A549 (cell line): ENCODE measurements around the gene TRIM65. TPM values are rescaled to one million over a fixed set of nuclear protein-coding genes. Genes with fewer than 3 reads are reported as not detected.

ENCODE experiments used
- ATAC-seq, 2 experiments: fragments of 200-7000 bp in 1 of 2; fragments of >200 bp in 1 of 2; cut with Nextera tagmentation in 1 of 2; cut with Tn5 transposase in 1 of 2; 3 replicates each; pipeline versions ENCODE4 v1.8.0 to v1.9.1; 2018 to 2020; ENCODE audit warnings: mild to moderate bottlenecking in 1 of 2, moderate library complexity in 1 of 2
- CTCF ChIA-PET: fragments of 300-600 bp; sonication (Branson Sonifier 250); formaldehyde crosslinking; extraction: SDS; loops from one replicate; lab custom pipeline; 2021; ENCODE audit warnings: antibody characterized with exemption, inconsistent platforms; lab: Yijun Ruan, JAX
- POLR2A ChIA-PET: fragments of 350-600 bp; formaldehyde crosslinking; extraction: SDS; loops from one replicate; lab custom pipeline; 2021; ENCODE audit warnings: antibody characterized with exemption, inconsistent platforms; lab: Yijun Ruan, JAX
- DNase-seq, 2 experiments: peaks; one replicate each; pipeline versions ENCODE4 v3.0.0 to v3.0.0-alpha.2; 2011 to 2016; ENCODE audit warnings: low read depth in 1 of 2, low spot score in 1 of 2
- FAIRE-seq: peaks from 2 replicates; lab custom pipeline; 2011; peaks lifted over from hg19 to GRCh38; lab: Jason Lieb, UNC
- H3K27ac ChIP-seq, 2 experiments: fragments of >200 bp; sonication (Bioruptor Twin); formaldehyde crosslinking; 3 replicates each; pipeline ENCODE4 v1.5.1; 2016 to 2017
- H3K4me1 ChIP-seq: fragments of >200 bp; sonication (Bioruptor Twin); formaldehyde crosslinking; 3 replicates; pipeline ENCODE4 v1.6.1; 2016
- H3K4me2 ChIP-seq: fragments of >200 bp; sonication (Bioruptor Twin); formaldehyde crosslinking; 3 replicates; pipeline ENCODE4 v1.6.1; 2016
- H3K4me3 ChIP-seq: fragments of >200 bp; sonication (Bioruptor Twin); formaldehyde crosslinking; 3 replicates; pipeline ENCODE4 v1.5.1; 2016
- H3K9me3 ChIP-seq: fragments of >200 bp; sonication (Bioruptor Twin); formaldehyde crosslinking; 3 replicates; pipeline ENCODE4 v1.6.1; 2016
- BHLHE40 ChIP-seq: IDR thresholded peaks from 2 replicates; pipeline ENCODE4 v1.6.1; 2012; ENCODE audit warnings: low read depth, low read length, inconsistent platforms
- CBX2 ChIP-seq: fragments of 200-600 bp; sonication (generic); IDR thresholded peaks from 2 replicates; pipeline ENCODE4 v1.6.1; 2016; ENCODE audit warnings: low read depth, mild to moderate bottlenecking, borderline replicate concordance
- CBX8 ChIP-seq: fragments of 200-600 bp; sonication (generic); IDR thresholded peaks from 2 replicates; pipeline ENCODE4 v1.6.1; 2016
- CEBPB ChIP-seq, 2 experiments: fragments of >200 bp in 1 of 2; sonication (Bioruptor Twin) in 1 of 2; formaldehyde crosslinking in 1 of 2; IDR thresholded peaks; 2 replicates each; pipeline ENCODE4 v1.6.1; 2012 to 2016
- CHD2 ChIP-seq: fragments of 150-350 bp; IDR thresholded peaks from 2 replicates; pipeline ENCODE4 v1.6.1; 2014; ENCODE audit warnings: low read length; ENCODE audit not compliant: partially characterized antibody
- CHD4 ChIP-seq: fragments of 200-600 bp; sonication (generic); IDR thresholded peaks from 2 replicates; pipeline ENCODE4 v1.6.1; 2016; ENCODE audit warnings: antibody characterized with exemption, mild to moderate bottlenecking, borderline replicate concordance
- EHF ChIP-seq: fragments of 250-450 bp; sonication (Bioruptor Pico); IDR thresholded peaks from 2 replicates; pipeline ENCODE4 v1.5.0; 2020; ENCODE audit warnings: mild to moderate bottlenecking
- ELK1 ChIP-seq: fragments of 150-350 bp; IDR thresholded peaks from 2 replicates; pipeline ENCODE4 v1.6.1; 2014; ENCODE audit warnings: low read depth, mild to moderate bottlenecking, low read length
- EP300 ChIP-seq, 2 experiments: fragments of >200 bp; sonication (Bioruptor Twin); formaldehyde crosslinking; IDR thresholded peaks; 2 replicates in 1 of 2; 3 replicates in 1 of 2; pipeline ENCODE4 v1.6.1; 2016 to 2017
- FOSB ChIP-seq: fragments of 250-450 bp; sonication (Bioruptor Pico); IDR thresholded peaks from 2 replicates; pipeline ENCODE4 v1.5.0; 2020; ENCODE audit warnings: mild to moderate bottlenecking, moderate library complexity
- FOXS1 ChIP-seq: fragments of 250-450 bp; sonication (Bioruptor Pico); IDR thresholded peaks from 2 replicates; pipeline ENCODE4 v1.5.0; 2020; ENCODE audit warnings: mild to moderate bottlenecking, moderate library complexity
- HES2 ChIP-seq: fragments of >200 bp; sonication (Bioruptor Twin); formaldehyde crosslinking; IDR thresholded peaks from 2 replicates; pipeline ENCODE4 v1.6.1; 2016
- HMGXB4 ChIP-seq: fragments of 250-450 bp; sonication (Bioruptor Pico); IDR thresholded peaks from 2 replicates; pipeline ENCODE4 v1.5.0; 2021; ENCODE audit warnings: mild to moderate bottlenecking, moderate library complexity, borderline replicate concordance
- HOXA7 ChIP-seq: fragments of 250-450 bp; sonication (Bioruptor Pico); IDR thresholded peaks from 2 replicates; pipeline ENCODE4 v1.5.0; 2020; ENCODE audit warnings: mild to moderate bottlenecking, moderate library complexity
- HOXB13 ChIP-seq: fragments of 250-450 bp; sonication (Bioruptor Pico); IDR thresholded peaks from 2 replicates; pipeline ENCODE4 v1.5.0; 2020; ENCODE audit warnings: low read depth, mild to moderate bottlenecking, moderate library complexity
- HOXB5 ChIP-seq: fragments of 250-450 bp; sonication (Bioruptor Pico); IDR thresholded peaks from 2 replicates; pipeline ENCODE4 v1.5.0; 2020; ENCODE audit warnings: mild to moderate bottlenecking, moderate library complexity
- JUN ChIP-seq, 2 experiments: fragments of >200 bp; sonication (Bioruptor Twin); formaldehyde crosslinking; IDR thresholded peaks; 2 replicates in 1 of 2; 3 replicates in 1 of 2; pipeline ENCODE4 v1.6.1; 2016 to 2017
- JUNB ChIP-seq: fragments of >200 bp; sonication (Bioruptor Twin); formaldehyde crosslinking; IDR thresholded peaks from 2 replicates; pipeline ENCODE4 v1.6.1; 2016
- KDM5A ChIP-seq: fragments of 200-600 bp; sonication (generic); IDR thresholded peaks from 2 replicates; pipeline ENCODE4 v1.6.1; 2016; ENCODE audit warnings: antibody characterized with exemption, mild to moderate bottlenecking
- MAX ChIP-seq: IDR thresholded peaks from 2 replicates; pipeline ENCODE4 v1.6.1; 2012
- MYC ChIP-seq: IDR thresholded peaks from 2 replicates; pipeline ENCODE4 v1.6.1; 2012; ENCODE audit warnings: mild to moderate bottlenecking, inconsistent platforms, low read length, improper control_type of control experiment, borderline replicate concordance
- NFE2L2 ChIP-seq: fragments of 150-350 bp; conservative IDR thresholded peaks from 2 replicates; pipeline ENCODE4 v1.6.1; 2014; ENCODE audit warnings: low read length
- NPAS2 ChIP-seq: fragments of 250-450 bp; sonication (Bioruptor Pico); IDR thresholded peaks from 2 replicates; pipeline ENCODE4 v1.8.0; 2022; ENCODE audit warnings: mild to moderate bottlenecking, moderate library complexity, borderline replicate concordance
- NR3C1 ChIP-seq: fragments of >200 bp; sonication (Bioruptor Twin); formaldehyde crosslinking; IDR thresholded peaks from 3 replicates; pipeline ENCODE4 v1.6.1; 2017
- PBX3 ChIP-seq: IDR thresholded peaks from 2 replicates; pipeline ENCODE4 v1.6.1; 2012
- PHF8 ChIP-seq: fragments of 200-600 bp; sonication (generic); IDR thresholded peaks from 2 replicates; pipeline ENCODE4 v1.6.1; 2016; ENCODE audit warnings: low read depth, mild to moderate bottlenecking, antibody characterized with exemption, moderate library complexity, borderline replicate concordance
- POLR2A ChIP-seq: IDR thresholded peaks from 2 replicates; pipeline ENCODE4 v1.6.1; 2012; ENCODE audit warnings: mild to moderate bottlenecking, low read length
- RAD21 ChIP-seq, 2 experiments: fragments of >200 bp in 1 of 2; sonication (Bioruptor Twin) in 1 of 2; formaldehyde crosslinking in 1 of 2; IDR thresholded peaks in 1 of 2; conservative IDR thresholded peaks in 1 of 2; 2 replicates in 1 of 2; 3 replicates in 1 of 2; pipeline ENCODE4 v1.6.1; 2012 to 2018; ENCODE audit warnings: inconsistent platforms in 1 of 2
- RARB ChIP-seq: fragments of 250-450 bp; sonication (Bioruptor Pico); IDR thresholded peaks from 2 replicates; pipeline ENCODE4 v1.8.0; 2021; ENCODE audit warnings: mild to moderate bottlenecking, moderate library complexity
- RCOR1 ChIP-seq: fragments of 150-350 bp; IDR thresholded peaks from 2 replicates; pipeline ENCODE4 v1.6.1; 2014; ENCODE audit warnings: antibody characterized with exemption, low read length, low read depth
- RFX5 ChIP-seq: fragments of 450-650 bp; IDR thresholded peaks from 2 replicates; pipeline ENCODE4 v1.7.1; 2014; ENCODE audit warnings: antibody characterized with exemption, mild to moderate bottlenecking, moderate library complexity
- RNF2 ChIP-seq: fragments of 200-600 bp; sonication (generic); IDR thresholded peaks from 2 replicates; pipeline ENCODE4 v1.6.1; 2016; ENCODE audit warnings: low read depth, mild to moderate bottlenecking, antibody characterized with exemption, moderate library complexity, borderline replicate concordance
- TFCP2L1 ChIP-seq: fragments of 250-450 bp; sonication (Bioruptor Pico); IDR thresholded peaks from 2 replicates; pipeline ENCODE4 v1.5.0; 2021; ENCODE audit warnings: mild to moderate bottlenecking
- TP53 ChIP-seq: fragments of 250-450 bp; sonication (Bioruptor Pico); IDR thresholded peaks from 2 replicates; pipeline ENCODE4 v1.5.0; 2021; ENCODE audit warnings: mild to moderate bottlenecking, moderate library complexity
- ZC3H11A ChIP-seq: fragments of 450-650 bp; IDR thresholded peaks from 2 replicates; pipeline ENCODE4 v1.6.1; 2014; ENCODE audit warnings: antibody characterized with exemption, mild to moderate bottlenecking
- ZNF302 ChIP-seq: fragments of 250-450 bp; sonication (Bioruptor Pico); IDR thresholded peaks from 2 replicates; pipeline ENCODE4 v1.9.0; 2021; ENCODE audit warnings: inconsistent platforms, mild to moderate bottlenecking, moderate library complexity
- ZSCAN20 ChIP-seq: fragments of 250-450 bp; sonication (Bioruptor Pico); IDR thresholded peaks from 2 replicates; pipeline ENCODE4 v1.8.0; 2022; ENCODE audit warnings: mild to moderate bottlenecking, moderate library complexity
- WGBS: methylation state at CpG from one replicate; pipeline ENCODE4 v1.1.6; 2017; ENCODE audit errors: missing lambda C conversion rate; 5-methylcytosine and 5-hydroxymethylcytosine counted together
- polyA plus RNA-seq, 4 experiments: library from polyadenylated mRNA; depleted of rRNA in 3 of 4; stranded (reverse); fragments of >200 nt; fragmentation: RNase III in 1 of 4; extraction: RNeasy Plus Mini Kit Qiagen cat#74134 plus additional on column Dnase treatment in 1 of 4; gene quantifications; 2 replicates in 3 of 4; 3 replicates in 1 of 4; pipeline ENCODE4 v1.2.3, GENCODE V29; 2011 to 2017

Gene TRIM65
- polyA plus RNA-seq, 2 of the 4 experiments (the other 2 are of a cell fraction): 13.5 to 30.2 TPM

GRCh38 chr17:75876938-75877751 lies 19.6 kb downstream of the TRIM65 start:
- peaks cover 43% of the 10 kb centered on the region for H3K4me1 ChIP-seq
- H3K9me3 ChIP-seq: no peaks in the 10 kb centered on the region
- no peak for FAIRE-seq
- TF ChIP-seq ELK1 (no peak), EHF (no peak), TP53 (CRISPR knock-in tag) (no peak), HOXA7 (no peak), CBX8 (no peak), NR3C1 (no peak), EP300 (IDR thresholded peaks at IDR 0.05) (peak in 1 of 2 experiments; percentile 42; a peak in 1 of 5 replicates), HMGXB4 (no peak), ZNF302 (CRISPR knock-in tag) (no peak), RAD21 (conservative IDR thresholded peaks at IDR 0.05 in 1 of 2, IDR thresholded peaks at IDR 0.05 in 1 of 2) (peak; percentile 39 to 46; a peak in 3 of 5 replicates), CBX2 (no peak), HOXB5 (CRISPR knock-in tag) (no peak), MYC (peak; percentile 76; the same call in 1 of the 2 replicates), NPAS2 (CRISPR knock-in tag) (no peak), ZC3H11A (no peak), RFX5 (0 out of 2 replicates have a peak, but pooled peaks have one; percentile 11), JUN (IDR thresholded peaks at IDR 0.05) (peak in 1 of 2 experiments; percentile 55; a peak in 2 of 5 replicates), PHF8 (no peak), FOSB (CRISPR knock-in tag) (no peak), HES2 (no peak), KDM5A (no peak), CEBPB (IDR thresholded peaks at IDR 0.05) (no peak), POLR2A (no peak), RCOR1 (no peak), RARB (no peak), HOXB13 (no peak), TFCP2L1 (CRISPR knock-in tag) (no peak), JUNB (peak; percentile 50; the same call in 1 of the 2 replicates), NFE2L2 (no peak), PBX3 (peak; percentile 73; the same call in 1 of the 2 replicates), RNF2 (peak; percentile 96; the same call in 1 of the 2 replicates), BHLHE40 (0 out of 2 replicates have a peak, but pooled peaks have one; percentile 8), FOXS1 (no peak), CHD4 (no peak), ZSCAN20 (no peak), MAX (no peak; the same call in none of the 2 replicates), CHD2 (no peak)

More at GRCh38 chr17:75876938-75877751, 19.6 kb downstream of the TRIM65 start:
- CTCF ChIA-PET: interaction anchor here (0.6 to 22.8 kb wide), 37 partner anchors 10 to 501 kb away, joined by 3 to 513 read pairs (median 5); partner anchors contain the start of genes GALK1, MRPL38, TRIM65 and UNK
- H3K4me2 ChIP-seq: peak overlapping the region; percentile 93
- H3K4me3 ChIP-seq: peak overlapping the region; percentile 85
- peak; percentile 85 to 95 for DNase-seq
- ATAC-seq: peak; percentile 46 to 66
- WGBS: 1% methylated on average over 40 of the region's 41 CpGs
- POLR2A ChIA-PET: interaction anchor here (1.0 to 4.9 kb wide), 7 partner anchors 19 to 101 kb away, joined by 3 to 52 read pairs (median 18); partner anchors contain the start of genes MRPL38, TRIM65, UNK and WBP2
- H3K27ac ChIP-seq: peak overlapping the region; percentile 92 to 94
